Measurements from ENCODE around the gene ERVW-1.
"Not testable (repeated sequence)": the region's sequence is repeated elsewhere in the genome, so short reads cannot be mapped to it uniquely, and the experiment has no call there.

- TF ChIP-seq CTCF, EZH2, EZH2phosphoT487 (IDR thresholded peaks at IDR 0.05): not testable (repeated sequence)
These were observed at the start of gene ERVW-1 for GRCh38 chr7:92477681-92478080.
